HEK293 (cell line): ENCODE results near the gene DGKD.

Experiments
- ELK4 ChIP-seq: IDR thresholded peaks from 2 replicates; pipeline ENCODE4 v1.6.1; 2011; ENCODE audit warnings: mild to moderate bottlenecking, low read depth, low read length, borderline replicate concordance
- MEIS1 ChIP-seq: sonication (generic); formaldehyde crosslinking; IDR thresholded peaks from 2 replicates; pipeline ENCODE4 v1.8.1; 2022; ENCODE audit warnings: missing genetic modification reagents, mild to moderate bottlenecking, borderline replicate concordance
- TCF7L2 ChIP-seq: IDR thresholded peaks from 2 replicates; pipeline ENCODE4 v1.6.1; 2011; ENCODE audit warnings: low read depth, mild to moderate bottlenecking, inconsistent platforms, low read length, moderate library complexity, borderline replicate concordance
- ZBTB49 ChIP-seq: fragments of 450-650 bp; formaldehyde crosslinking; IDR thresholded peaks from 2 replicates; pipeline ENCODE4 v1.5.1; 2016; ENCODE audit warnings: missing biosample characterization, missing genetic modification characterization, low read depth
- ZNF654 ChIP-seq: fragments of 450-650 bp; formaldehyde crosslinking; IDR thresholded peaks from 2 replicates; pipeline ENCODE4 v1.5.1; 2016; ENCODE audit warnings: low read depth, missing biosample characterization, missing genetic modification characterization
- TF ChIP-seq, protein P1 (sequence below): fragments of 450-650 bp; formaldehyde crosslinking; IDR thresholded peaks from 2 replicates; pipeline ENCODE4 v1.5.1; 2016; ENCODE audit warnings: missing biosample characterization, missing genetic modification characterization

DNA sequence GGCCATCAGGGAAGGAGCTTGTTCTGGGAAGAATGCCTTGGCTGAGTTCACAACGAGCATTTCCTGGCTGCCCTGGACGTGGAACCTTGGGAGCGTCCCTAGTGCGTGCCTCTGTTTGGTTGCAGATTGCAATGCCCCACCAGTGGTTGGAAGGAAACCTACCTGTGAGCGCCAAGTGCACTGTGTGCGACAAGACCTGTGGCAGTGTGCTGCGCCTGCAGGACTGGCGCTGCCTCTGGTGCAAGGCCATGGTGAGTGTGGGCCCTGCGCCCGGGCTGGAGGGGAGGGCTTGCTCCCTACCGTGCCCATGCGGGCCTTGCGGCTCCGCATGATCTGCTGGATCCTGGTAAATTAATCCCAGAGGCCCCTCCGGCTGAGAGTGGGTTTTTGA lies 81.9 kb downstream of the DGKD start:
- TF ChIP-seq, protein P1, sequence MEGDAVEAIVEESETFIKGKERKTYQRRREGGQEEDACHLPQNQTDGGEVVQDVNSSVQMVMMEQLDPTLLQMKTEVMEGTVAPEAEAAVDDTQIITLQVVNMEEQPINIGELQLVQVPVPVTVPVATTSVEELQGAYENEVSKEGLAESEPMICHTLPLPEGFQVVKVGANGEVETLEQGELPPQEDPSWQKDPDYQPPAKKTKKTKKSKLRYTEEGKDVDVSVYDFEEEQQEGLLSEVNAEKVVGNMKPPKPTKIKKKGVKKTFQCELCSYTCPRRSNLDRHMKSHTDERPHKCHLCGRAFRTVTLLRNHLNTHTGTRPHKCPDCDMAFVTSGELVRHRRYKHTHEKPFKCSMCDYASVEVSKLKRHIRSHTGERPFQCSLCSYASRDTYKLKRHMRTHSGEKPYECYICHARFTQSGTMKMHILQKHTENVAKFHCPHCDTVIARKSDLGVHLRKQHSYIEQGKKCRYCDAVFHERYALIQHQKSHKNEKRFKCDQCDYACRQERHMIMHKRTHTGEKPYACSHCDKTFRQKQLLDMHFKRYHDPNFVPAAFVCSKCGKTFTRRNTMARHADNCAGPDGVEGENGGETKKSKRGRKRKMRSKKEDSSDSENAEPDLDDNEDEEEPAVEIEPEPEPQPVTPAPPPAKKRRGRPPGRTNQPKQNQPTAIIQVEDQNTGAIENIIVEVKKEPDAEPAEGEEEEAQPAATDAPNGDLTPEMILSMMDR (tag by site-specific recombination), result no peak
- TF ChIP-seq TCF7L2, result no peak
- no peak for TF ChIP-seq ZBTB49 (tag by site-specific recombination)
- TF ChIP-seq ZNF654 (tag by site-specific recombination), result no peak
- no peak for TF ChIP-seq ELK4
- no peak for TF ChIP-seq MEIS1 (CRISPR knock-in tag)
